Colonic mucosa (tissue), 4 donors: ENCODE results near the gene ENO2. TPM values are rescaled to one million over a fixed set of nuclear protein-coding genes. Genes with fewer than 3 reads are reported as not detected.

Experiments used
- DNase-seq: peaks from one replicate; pipeline ENCODE4 v3.0.0-alpha.2; 2020
- H3K27ac ChIP-seq: fragments of 200-600 bp; one replicate; pipeline ENCODE4 v1.8.0; 2021
- H3K27me3 ChIP-seq: fragments of 200-600 bp; one replicate; pipeline ENCODE4 v1.8.0; 2021
- H3K36me3 ChIP-seq: fragments of 200-600 bp; one replicate; pipeline ENCODE4 v1.8.0; 2021
- H3K4me1 ChIP-seq: fragments of 200-600 bp; one replicate; pipeline ENCODE4 v1.8.0; 2021; ENCODE audit warnings: mild to moderate bottlenecking
- H3K4me3 ChIP-seq: fragments of 200-600 bp; one replicate; pipeline ENCODE4 v1.8.0; 2021
- H3K9ac ChIP-seq, 2 donors: one replicate each; pipeline ENCODE4 v1.7.0; 2013; ENCODE audit warnings: control low read depth in 2 of 2, low read depth in 2 of 2, low read length in 2 of 2
- H3K9me3 ChIP-seq: fragments of 200-600 bp; one replicate; pipeline ENCODE4 v1.8.0; 2021
- CTCF ChIP-seq: fragments of 200-600 bp; IDR thresholded peaks from one replicate; pipeline ENCODE4 v1.8.0; 2022; ENCODE audit warnings: antibody characterized with exemption, mild to moderate bottlenecking
- intact Hi-C: fragments of 100-400 bp; cut with DNase I; formaldehyde crosslinking; loops from one replicate; pipeline ENCODE4 v1.14.1; 2022
- total RNA-seq, 2 donors: library from RNA; stranded (reverse); fragmentation: NEBNext Ultra II Directional in 1 of 2; extraction: Animal tissue kit (Norgen Biotek cat#: 25700) in 1 of 2; gene quantifications; one replicate each; pipeline ENCODE4 v1.2.1, GENCODE V29; 2021
- donor health status: healthy.
- donor health status: DM: no; HTN: no; CAD: no.
- donor health status: DM: no; HTN: no; CAD: no.

ENO2 gene
- total RNA-seq, 2 donors from 2014 or later: 7.6 to 15.7 TPM

- DNase-seq: peak; percentile 88
- Histone ChIP-seq H3K27me3 (no peaks in the 10 kb centered on the region), H3K9ac (peak overlapping the region; percentile 54 to 98), H3K9me3 (no peaks in the 10 kb centered on the region), H3K4me1 (peaks cover 14% of the 10 kb centered on the region), H3K27ac (peak overlapping the region; percentile 98), H3K36me3 (no peaks in the 10 kb centered on the region), H3K4me3 (peak overlapping the region; percentile 54)
- intact Hi-C loops: no loop called here
- no peak for TF ChIP-seq CTCF
Observed at GRCh38 chr12:6943389-6943721, 29.0 kb downstream of the ENO2 start.

- peak within 1 kb of the TSS; percentile 54 for H3K4me3 ChIP-seq
- H3K27me3 ChIP-seq: no peaks in the 10 kb centered on the region
- peak within 1 kb of the TSS; percentile 98 for H3K27ac ChIP-seq
- no peak for TF ChIP-seq CTCF
- H3K9me3 ChIP-seq: no peaks in the 10 kb centered on the region
- H3K4me1 ChIP-seq: peaks cover 14% of the 10 kb centered on the region
- no peaks in the 10 kb centered on the region for H3K36me3 ChIP-seq
- DNase-seq: peak; percentile 83
- peak within 1 kb of the TSS; percentile 78 to 98 for H3K9ac ChIP-seq
- intact Hi-C loops: loop anchor here (2.0 kb wide), 1 partner anchor 21 kb away; no protein-coding TSS in a partner anchor
Observed at GRCh38 chr12:6943722-6944380, 29.5 kb downstream of the ENO2 start, which contains the start of the genes C12orf57 and RNU7-1. Gene C12orf57 (plus strand): TSS chr12:6944022. CDS start chr12:6944122, 100 bp downstream. Gene RNU7-1 (plus strand): TSS chr12:6943816.

GRCh38 chr12:6944381-6945186 is 30.2 kb downstream of the ENO2 start:
- peaks cover 14% of the 10 kb centered on the region for H3K4me1 ChIP-seq
- H3K27me3 ChIP-seq: no peaks in the 10 kb centered on the region
- H3K36me3 ChIP-seq: no peaks in the 10 kb centered on the region
- H3K9me3 ChIP-seq: no peaks in the 10 kb centered on the region
- DNase-seq: peak; percentile 97
- peak overlapping the region; percentile 54 for H3K4me3 ChIP-seq
- peak overlapping the region; percentile 98 for H3K27ac ChIP-seq
- intact Hi-C loops: loop anchor here (2.0 kb wide), 1 partner anchor 20 kb away; no protein-coding TSS in a partner anchor
- H3K9ac ChIP-seq: peak overlapping the region; percentile 78 to 98
- peak; percentile 76 for TF ChIP-seq CTCF

DNA sequence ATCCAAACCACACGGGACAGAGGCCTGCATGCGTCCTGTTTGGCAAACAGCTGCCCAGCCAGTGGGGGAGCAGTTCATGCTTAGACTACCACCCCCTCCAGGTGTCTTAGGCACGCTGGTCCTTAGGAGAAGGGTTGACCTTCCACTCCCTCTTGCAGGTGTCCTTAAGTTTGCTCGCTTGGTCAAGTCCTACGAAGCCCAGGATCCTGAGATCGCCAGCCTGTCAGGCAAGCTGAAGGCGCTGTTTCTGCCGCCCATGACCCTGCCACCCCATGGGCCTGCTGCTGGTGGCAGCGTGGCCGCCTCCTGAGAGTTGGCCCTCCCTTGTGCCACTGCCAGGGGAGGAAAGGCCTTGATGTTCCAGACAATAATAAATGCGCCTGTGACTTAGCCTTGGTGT is 31.2 kb downstream of the ENO2 start:
- Histone ChIP-seq H3K9ac (peak overlapping the region; percentile 57 to 80), H3K9me3 (no peaks in the 10 kb centered on the region), H3K4me3 (peak overlapping the region; percentile 11), H3K27me3 (no peaks in the 10 kb centered on the region), H3K36me3 (no peaks in the 10 kb centered on the region), H3K4me1 (peaks cover 14% of the 10 kb centered on the region), H3K27ac (peak overlapping the region; percentile 98)
- no peak for TF ChIP-seq CTCF
- intact Hi-C loops: loop anchor here (2.0 kb wide), 1 partner anchor 19 kb away; no protein-coding TSS in a partner anchor
- DNase-seq: no peak

GRCh38 chr12:6946033-6946919 is 31.9 kb downstream of the ENO2 start:
- Histone ChIP-seq H3K36me3 (no peaks in the 10 kb centered on the region), H3K9me3 (no peaks in the 10 kb centered on the region), H3K9ac (peak overlapping the region; percentile 57 to 80), H3K27ac (peak overlapping the region; percentile 98), H3K27me3 (no peaks in the 10 kb centered on the region), H3K4me3 (peak overlapping the region; percentile 33), H3K4me1 (peaks cover 14% of the 10 kb centered on the region)
- intact Hi-C loops: no loop called here
- peak; percentile 96 for DNase-seq
- TF ChIP-seq CTCF: no peak
